Stimulated activated CD4-positive, alpha-beta T cell treated with anti-CD3 and anti-CD28 coated beads, Interleukin-15, amount 100 ng/mL, for 1 hour (primary cell): ENCODE measurements around the gene RHCE.
"Not testable (repeated sequence)": the region's sequence is repeated elsewhere in the genome, so short reads cannot be mapped to it uniquely, and the experiment has no call there.

Experiments used
- DNase-seq, 2 donors: peaks; one replicate each; pipeline ENCODE4 v3.0.0-alpha.2; 2020; ENCODE audit warnings: low read depth in 1 of 2, low spot score in 1 of 2

Gene RHCE

GRCh38 chr1:25433389-25434186, 13.0 kb upstream of the RHCE start:
- DNase-seq, result no peak

DNA sequence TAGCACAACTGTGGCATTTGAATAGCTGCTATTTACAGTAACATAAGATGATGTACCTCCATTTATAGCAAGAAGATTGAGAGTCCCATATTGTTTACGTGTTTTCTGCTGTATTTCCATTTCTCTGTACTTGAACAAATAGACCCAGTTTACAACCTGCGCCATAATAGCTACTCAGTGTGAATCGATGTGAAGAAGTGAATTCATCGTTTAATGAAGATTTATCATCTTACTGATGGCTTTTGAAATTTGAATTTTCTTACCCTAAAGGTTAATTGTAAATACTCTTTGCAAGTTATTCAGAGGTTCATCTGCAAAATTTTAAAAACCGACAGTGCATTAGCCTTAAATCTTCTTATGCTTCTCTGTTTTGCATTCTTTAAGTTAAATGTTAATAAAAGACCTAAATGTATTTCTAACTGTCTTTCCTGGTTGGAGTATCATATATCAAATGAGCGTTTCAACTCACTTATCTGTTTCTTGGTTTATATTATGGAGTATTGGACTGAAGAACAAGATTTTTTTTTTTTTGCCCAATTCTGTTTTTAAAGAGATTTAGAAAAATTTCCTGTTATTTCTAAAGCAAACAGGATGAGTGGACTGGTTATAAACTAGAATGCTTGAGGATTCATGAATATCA, 12.2 kb upstream of the RHCE start:
- no peak for DNase-seq

DNA sequence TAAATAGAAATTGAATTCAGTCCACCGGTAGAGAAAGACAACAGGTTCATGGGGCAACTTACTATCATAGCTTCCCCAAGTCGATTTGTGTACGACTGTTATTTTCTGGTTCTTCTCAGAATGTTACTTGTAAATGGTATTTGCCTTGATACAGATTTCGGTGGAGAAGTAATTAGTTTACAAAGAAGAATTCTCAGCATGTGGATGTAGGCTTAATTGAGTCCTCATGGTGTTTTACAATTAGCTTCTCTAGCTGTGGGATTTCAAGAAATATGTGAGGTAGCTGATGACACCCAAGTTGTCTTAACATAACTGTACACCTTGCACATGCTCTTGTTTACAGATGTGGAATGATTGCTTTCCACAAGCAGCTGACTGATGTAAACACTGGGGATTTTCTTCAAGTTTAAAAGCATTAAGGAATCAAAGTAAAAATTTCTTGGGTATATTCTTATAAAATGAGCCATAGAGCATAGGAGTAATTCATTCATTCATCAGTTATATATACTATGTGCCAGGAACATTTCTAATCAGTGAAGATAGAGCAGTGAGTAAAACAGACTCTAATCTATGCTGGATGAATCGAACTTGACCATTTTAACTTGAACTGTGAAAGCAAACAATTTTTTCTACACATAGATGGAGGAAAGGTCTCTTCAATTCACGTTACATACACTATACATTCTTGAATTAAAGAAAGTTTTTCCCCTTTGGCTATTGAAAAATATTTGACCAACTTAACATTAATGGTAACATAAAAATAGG, 11.5 kb upstream of the RHCE start:
- DNase-seq, result no peak

DNA sequence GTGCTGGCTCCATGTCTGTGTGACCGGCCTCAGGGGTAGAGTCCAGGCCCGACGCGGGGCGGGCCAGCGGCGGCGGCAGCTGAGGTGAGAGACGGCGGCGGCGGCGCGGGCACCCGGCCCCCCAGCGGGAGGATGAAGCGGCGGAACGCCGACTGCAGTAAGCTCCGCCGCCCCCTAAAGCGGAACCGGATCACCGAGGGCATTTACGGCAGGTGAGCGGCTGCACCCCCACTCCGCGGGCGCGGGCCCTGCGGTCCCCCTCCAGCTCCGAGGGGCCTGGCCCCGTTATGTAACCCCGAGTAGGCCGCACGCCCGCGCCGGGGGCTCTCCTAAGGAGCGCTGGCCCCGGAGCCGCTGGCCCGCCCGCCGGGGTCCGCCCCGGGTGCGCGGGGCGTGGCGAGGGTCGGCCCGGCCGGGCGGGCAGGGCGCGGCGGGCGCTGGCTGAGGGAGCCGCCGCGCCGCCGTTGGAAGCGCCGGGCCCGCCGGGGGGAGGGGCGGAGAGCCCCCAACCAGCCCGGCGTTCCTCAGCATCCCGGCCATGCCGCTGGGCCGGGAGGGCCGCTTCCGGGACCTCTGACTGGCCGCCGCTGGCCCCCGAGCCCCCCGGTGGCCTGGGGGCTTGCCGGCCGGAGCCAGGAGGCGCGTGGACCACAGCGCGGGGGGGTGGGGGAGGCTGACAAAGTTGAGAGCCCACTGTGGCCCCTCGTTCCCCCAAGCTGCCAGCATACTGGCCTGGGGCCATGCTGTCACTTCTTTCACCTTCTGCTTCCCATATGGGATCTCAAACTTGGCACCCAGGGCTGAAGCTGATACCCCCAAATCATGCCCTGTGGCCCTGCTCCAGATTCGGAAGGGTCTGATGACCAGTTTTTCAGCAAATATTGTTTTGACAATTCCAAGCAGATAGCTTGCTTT, 10.6 kb upstream of the RHCE start:
- DNase-seq, result peak in 1 of 2 donors; percentile 1

DNA sequence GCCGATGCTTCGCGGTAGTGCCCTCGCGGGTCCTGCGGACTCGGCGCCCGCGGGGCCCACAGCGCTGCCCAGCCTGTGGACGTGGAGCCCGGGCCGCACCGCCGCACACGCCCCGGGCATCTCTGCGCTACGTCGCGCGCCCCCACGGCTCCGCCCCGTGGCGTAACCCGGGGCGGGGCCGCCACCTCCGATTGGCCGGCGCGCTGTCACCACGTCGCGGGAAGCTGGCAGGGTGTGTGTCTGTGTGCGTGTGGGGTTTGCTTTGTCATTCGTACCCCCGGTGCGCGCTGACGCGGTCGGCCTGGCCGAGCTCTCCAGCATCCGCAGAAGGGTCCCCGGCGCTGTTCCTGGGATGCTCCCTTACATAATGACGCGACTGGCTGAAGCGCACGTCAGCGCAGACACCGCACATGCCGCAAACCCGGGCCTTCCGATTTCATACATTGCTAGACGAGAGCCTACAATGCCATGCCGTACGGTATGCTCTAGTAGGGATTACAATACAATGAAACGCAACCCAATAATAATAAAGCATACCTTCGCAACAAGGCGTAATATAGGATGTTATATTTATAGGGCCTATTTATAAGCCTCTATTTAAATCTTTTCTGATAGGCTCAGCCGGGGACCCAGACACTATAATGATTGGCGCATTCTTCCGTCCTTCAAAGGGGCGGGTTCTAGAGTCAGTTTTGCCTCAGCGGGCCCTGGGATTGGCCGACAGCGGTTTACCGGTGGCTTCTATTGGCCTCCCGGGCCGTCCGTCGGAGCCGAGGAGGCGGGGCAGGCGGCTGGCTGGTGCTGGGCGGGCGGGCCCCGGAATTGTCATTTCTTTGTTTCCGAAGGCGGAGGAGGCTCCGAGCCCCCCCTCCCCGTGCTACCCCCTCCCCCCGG, 9.7 kb upstream of the RHCE start, which contains the start of gene MACO1:
Gene MACO1 (plus strand): TSS at position 825 of the 894 bp plus-strand sequence. CDS start 202 bp downstream, outside the sequence.
- peak; percentile 95 to 96 for DNase-seq

GRCh38 chr1:25428475-25429166, 8.0 kb upstream of the RHCE start:
- DNase-seq, result no peak

- DNase-seq, result no peak
These were observed 7.1 kb upstream of the RHCE start for GRCh38 chr1:25427696-25428095.

GRCh38 chr1:25425098-25426085, 4.8 kb upstream of the RHCE start:
- no peak for DNase-seq

- DNase-seq, result not testable (repeated sequence)
These were observed 2.6 kb upstream of the RHCE start for GRCh38 chr1:25423206-25423605.

GRCh38 chr1:25419339-25419738, 1.3 kb downstream of the RHCE start:
- DNase-seq, result not testable (repeated sequence)

DNA sequence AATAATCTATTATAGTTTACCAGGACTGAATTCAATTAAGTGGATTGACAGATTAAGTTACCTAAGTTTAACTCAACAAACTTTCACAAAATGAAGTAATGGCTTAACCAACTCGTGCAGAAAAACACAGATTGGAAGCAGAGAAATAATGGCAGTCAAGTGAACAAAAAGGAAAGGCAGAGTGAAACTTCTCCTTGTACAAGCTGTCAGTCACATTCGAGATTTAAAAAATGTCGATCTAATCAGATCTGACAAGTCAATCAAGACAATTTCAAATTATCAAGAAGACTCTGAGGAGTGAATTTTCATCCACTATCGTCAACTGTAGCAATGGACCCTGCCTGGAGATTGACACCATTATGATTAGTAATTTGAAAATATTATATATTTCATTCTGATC, 3.3 kb downstream of the RHCE start:
- DNase-seq, result not testable (repeated sequence)

DNA sequence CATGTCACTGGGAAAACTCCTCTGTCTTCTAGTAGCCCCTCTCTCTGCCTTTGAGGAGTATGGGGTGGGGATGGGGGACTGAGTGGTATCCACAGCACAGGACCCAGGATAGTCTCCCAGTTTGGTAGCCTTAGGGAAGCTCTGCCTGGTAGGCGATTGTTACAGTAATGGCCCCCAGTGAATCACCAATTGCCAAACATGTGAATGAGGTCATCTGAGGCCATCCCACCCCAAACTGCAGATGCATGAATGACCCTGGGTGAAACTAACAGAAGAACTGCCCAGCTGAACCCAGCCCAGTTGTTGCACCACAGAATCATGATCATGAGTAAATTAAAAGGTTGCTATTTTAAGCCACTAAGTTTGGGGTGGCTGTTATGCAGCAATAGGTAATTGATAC, 6.0 kb downstream of the RHCE start:
- not testable (repeated sequence) for DNase-seq

GRCh38 chr1:25414157-25414556, 6.5 kb downstream of the RHCE start:
- DNase-seq, result not testable (repeated sequence)

DNA sequence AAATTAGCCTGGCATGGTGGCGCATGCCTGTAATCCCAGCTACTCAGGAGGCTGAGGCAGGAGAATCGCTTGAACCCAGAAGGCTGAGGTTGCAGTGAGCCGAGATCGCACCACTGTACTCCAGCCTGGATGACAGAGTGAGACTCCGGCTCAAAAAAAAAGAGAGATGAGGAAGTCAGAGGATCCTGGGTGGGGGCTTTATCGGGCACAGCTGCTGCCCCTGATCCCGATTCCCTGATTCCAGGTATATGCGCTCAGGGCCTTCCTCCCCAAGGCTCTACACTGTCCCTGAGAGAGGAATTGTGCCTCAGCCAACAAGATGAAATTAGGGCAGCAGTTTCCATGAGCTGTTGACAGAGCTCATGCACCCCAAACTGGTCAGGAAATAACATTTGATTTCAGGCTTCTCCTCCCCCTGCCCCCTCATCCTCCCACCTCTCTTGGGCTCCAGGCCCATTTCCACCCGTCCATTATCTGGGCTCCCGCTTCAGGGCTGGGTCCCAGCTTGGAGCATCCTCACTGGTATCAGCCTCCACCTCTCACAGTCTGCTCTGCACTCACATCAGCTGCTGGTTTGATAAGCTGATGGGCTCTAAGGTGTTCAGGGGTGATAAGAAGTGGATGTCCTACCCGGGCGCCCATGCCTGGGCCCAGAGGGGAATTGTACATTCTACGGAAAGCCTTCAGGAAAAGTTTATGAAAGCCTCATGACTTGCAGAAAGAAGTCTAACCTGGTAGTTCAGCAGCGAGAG, 7.6 kb downstream of the RHCE start:
- not testable (repeated sequence) for DNase-seq

GRCh38 chr1:25409641-25410427, 10.8 kb downstream of the RHCE start:
- not testable (repeated sequence) for DNase-seq

DNA sequence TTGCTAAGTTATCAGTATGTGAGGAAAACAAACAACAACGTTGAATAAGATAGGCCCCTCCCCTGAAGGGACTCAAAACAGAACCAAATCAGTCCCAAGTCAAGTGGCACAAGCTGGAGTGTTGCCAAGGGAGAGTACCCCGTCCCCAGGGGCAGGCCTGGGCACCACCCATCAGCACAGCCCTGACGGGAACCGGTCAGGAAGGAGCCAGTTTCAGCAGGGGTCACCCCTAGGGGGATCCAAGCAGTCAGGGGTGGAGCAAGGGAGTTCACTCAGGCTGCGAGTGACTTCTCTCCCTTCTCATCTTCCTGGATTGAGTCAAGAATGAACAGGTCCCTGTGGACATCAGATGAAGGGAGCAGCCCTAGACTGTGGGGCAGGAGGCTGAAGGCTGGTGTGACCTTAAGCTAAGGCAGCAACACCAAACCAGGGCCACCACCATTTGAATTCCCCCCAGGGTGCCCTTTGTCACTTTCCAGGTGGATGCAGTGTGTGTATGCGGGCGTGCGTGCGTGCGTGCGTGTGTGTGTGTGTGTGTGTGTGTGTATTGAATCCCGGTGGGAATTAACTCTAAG, 14.8 kb downstream of the RHCE start:
- not testable (repeated sequence) for DNase-seq
